H9 (cell line): ENCODE results near the gene ARHGEF10L. TPM values are rescaled to one million over a fixed set of nuclear protein-coding genes. Genes with fewer than 3 reads are reported as not detected.

Experiments
- DNase-seq: peaks from one replicate; pipeline ENCODE4 v3.0.0-alpha.2; 2017
- H2AFZ ChIP-seq: one replicate; pipeline ENCODE4 v1.6.1; 2013; ENCODE audit warnings: mild to moderate bottlenecking, low read length, control low read depth, moderate library complexity
- H2AK5ac ChIP-seq: 2 replicates; pipeline ENCODE4 v1.6.1; 2013; ENCODE audit warnings: low read length, control low read depth, mixed read lengths; ENCODE audit not compliant: insufficient read length
- H2BK120ac ChIP-seq: one replicate; pipeline ENCODE4 v1.6.1; 2013; ENCODE audit warnings: low read depth, mild to moderate bottlenecking, low read length, control low read depth, inconsistent platforms; ENCODE audit not compliant: poor library complexity, severe bottlenecking
- H2BK12ac ChIP-seq: 2 replicates; pipeline ENCODE4 v1.6.1; 2013; ENCODE audit warnings: low read length, control low read depth, mixed read lengths, low read depth; ENCODE audit not compliant: insufficient read length
- H2BK15ac ChIP-seq: 2 replicates; pipeline ENCODE4 v1.6.1; 2013; ENCODE audit warnings: low read depth, low read length, control low read depth
- H2BK20ac ChIP-seq: one replicate; pipeline ENCODE4 v1.6.1; 2013; ENCODE audit warnings: low read depth, mild to moderate bottlenecking, low read length, control low read depth, inconsistent platforms; ENCODE audit not compliant: poor library complexity, severe bottlenecking
- H2BK5ac ChIP-seq: 2 replicates; pipeline ENCODE4 v1.6.1; 2013; ENCODE audit warnings: low read length, control low read depth, mixed read lengths; ENCODE audit not compliant: insufficient read length
- H3K14ac ChIP-seq: 2 replicates; pipeline ENCODE4 v1.6.1; 2013; ENCODE audit warnings: low read length, control low read depth; ENCODE audit not compliant: insufficient read depth
- H3K18ac ChIP-seq: 2 replicates; pipeline ENCODE4 v1.6.1; 2013; ENCODE audit warnings: low read depth, mild to moderate bottlenecking, mixed read lengths, low read length, control low read depth; ENCODE audit not compliant: insufficient read length
- H3K23ac ChIP-seq: 2 replicates; pipeline ENCODE4 v1.6.1; 2013; ENCODE audit warnings: low read length, control low read depth, mixed read lengths, low read depth; ENCODE audit not compliant: insufficient read length
- H3K23me2 ChIP-seq: 2 replicates; pipeline ENCODE4 v1.6.1; 2013; ENCODE audit warnings: low read depth, mild to moderate bottlenecking, mixed read lengths, low read length, control low read depth; ENCODE audit not compliant: insufficient read length, poor library complexity, severe bottlenecking
- H3K27ac ChIP-seq: 2 replicates; pipeline ENCODE4 v1.5.1; 2013; ENCODE audit warnings: low read length, control low read depth, mixed read lengths, low read depth; ENCODE audit not compliant: insufficient read length
- H3K27me3 ChIP-seq: 2 replicates; pipeline ENCODE4 v1.6.1; 2013; ENCODE audit warnings: low read length, control low read depth, inconsistent platforms; ENCODE audit not compliant: insufficient read depth
- H3K4ac ChIP-seq: 2 replicates; pipeline ENCODE4 v1.6.1; 2013; ENCODE audit warnings: low read depth, mild to moderate bottlenecking, control low read depth, inconsistent platforms, low read length, moderate library complexity
- H3K4me1 ChIP-seq: 2 replicates; pipeline ENCODE4 v1.6.1; 2013; ENCODE audit warnings: low read length, control low read depth, inconsistent platforms; ENCODE audit not compliant: insufficient read depth
- H3K4me2 ChIP-seq: 2 replicates; pipeline ENCODE4 v1.6.1; 2013; ENCODE audit warnings: low read length, control low read depth, mixed read lengths; ENCODE audit not compliant: insufficient read length, insufficient read depth
- H3K56ac ChIP-seq: 2 replicates; pipeline ENCODE4 v1.6.1; 2013; ENCODE audit warnings: low read depth, mild to moderate bottlenecking, mixed read lengths, low read length, control low read depth; ENCODE audit not compliant: insufficient read length
- H3K79me1 ChIP-seq: 2 replicates; pipeline ENCODE4 v1.6.1; 2013; ENCODE audit warnings: low read depth, mild to moderate bottlenecking, moderate library complexity, low read length, control low read depth, inconsistent platforms; ENCODE audit not compliant: insufficient read depth, poor library complexity, severe bottlenecking
- H3K79me2 ChIP-seq: 2 replicates; pipeline ENCODE4 v1.6.1; 2013; ENCODE audit warnings: low read length, control low read depth, inconsistent platforms; ENCODE audit not compliant: insufficient read depth
- H3K9ac ChIP-seq: 2 replicates; pipeline ENCODE4 v1.6.1; 2013; ENCODE audit warnings: low read length, control low read depth, mixed read lengths; ENCODE audit not compliant: insufficient read length; ENCODE audit errors: extremely low read depth
- H3K9me3 ChIP-seq: one replicate; pipeline ENCODE4 v1.6.1; 2013; ENCODE audit warnings: low read depth, low read length, inconsistent platforms; ENCODE audit not compliant: control insufficient read depth
- H3T11ph ChIP-seq: one replicate; pipeline ENCODE4 v1.6.1; 2013; ENCODE audit warnings: mild to moderate bottlenecking, low read length, control low read depth, inconsistent platforms
- H4K20me1 ChIP-seq: one replicate; pipeline ENCODE4 v1.6.1; 2013; ENCODE audit not compliant: control insufficient read depth, insufficient read length, insufficient read depth
- H4K5ac ChIP-seq: 2 replicates; pipeline ENCODE4 v1.6.1; 2013; ENCODE audit warnings: low read depth, mild to moderate bottlenecking, mixed read lengths, low read length, control low read depth; ENCODE audit not compliant: insufficient read length
- H4K8ac ChIP-seq: replicated peaks from 2 replicates; pipeline ENCODE4 v1.6.1; 2013; ENCODE audit warnings: low read length, control low read depth, mixed read lengths, low read depth; ENCODE audit not compliant: insufficient read length
- H4K91ac ChIP-seq: 2 replicates; pipeline ENCODE4 v1.6.1; 2013; ENCODE audit warnings: low read depth, mild to moderate bottlenecking, moderate library complexity, mixed read lengths, low read length, control low read depth; ENCODE audit not compliant: insufficient read length
- H3K27ac Mint-ChIP-seq, 3 experiments: 2 replicates in 2 of 3; 3 replicates in 1 of 3; pipeline ENCODE4 v1.8.0; 2020 to 2021; ENCODE audit warnings: mixed read lengths in 3 of 3, mild to moderate bottlenecking in 1 of 3, moderate library complexity in 1 of 3
- H3K27me3 Mint-ChIP-seq: 2 replicates; pipeline ENCODE4 v1.8.0; 2021; ENCODE audit warnings: low read depth, mild to moderate bottlenecking, moderate library complexity, mixed read lengths
- H3K36me3 Mint-ChIP-seq, 3 experiments: 2 replicates in 2 of 3; 3 replicates in 1 of 3; pipeline ENCODE4 v1.8.0; 2020 to 2021; ENCODE audit warnings: low read depth in 3 of 3, mixed read lengths in 3 of 3; ENCODE audit not compliant: insufficient read depth in 1 of 3
- H3K4me1 Mint-ChIP-seq, 2 experiments: 2 replicates each; pipeline ENCODE4 v1.8.0; 2020; ENCODE audit warnings: mixed read lengths in 2 of 2
- H3K4me3 Mint-ChIP-seq, 2 experiments: 2 replicates in 1 of 2; 3 replicates in 1 of 2; pipeline ENCODE4 v1.8.0; 2020 to 2021; ENCODE audit warnings: mild to moderate bottlenecking in 2 of 2, mixed read lengths in 2 of 2, moderate library complexity in 1 of 2
- H3K9me3 Mint-ChIP-seq, 2 experiments: 2 replicates in 1 of 2; 3 replicates in 1 of 2; pipeline ENCODE4 v1.8.0; 2020; ENCODE audit warnings: mild to moderate bottlenecking in 2 of 2, mixed read lengths in 2 of 2, moderate library complexity in 1 of 2
- WGBS: extraction: QIAGEN DNeasy Blood & Tissue Kit; methylation state at CpG from one replicate; pipeline ENCODE4 v1.1.7; 2013; ENCODE audit warnings: missing lambda C conversion rate, low lambda C conversion rate, mixed read lengths; ENCODE audit not compliant: insufficient read length; ENCODE audit errors: extremely low coverage; 5-methylcytosine and 5-hydroxymethylcytosine counted together
- total RNA-seq: library from RNA; stranded (reverse); gene quantifications from 2 replicates; pipeline ENCODE4 v1.2.1, GENCODE V29; 2021
- TF ChIP-seq, protein P1 (sequence below): fragments of 200-600 bp; sonication (generic); conservative IDR thresholded peaks from 3 replicates; pipeline ENCODE4 v1.8.0; 2021; ENCODE audit warnings: antibody characterized with exemption, mild to moderate bottlenecking

The ARHGEF10L gene
- total RNA-seq, 1 experiment from 2014 or later, result 20.2 TPM

DNA sequence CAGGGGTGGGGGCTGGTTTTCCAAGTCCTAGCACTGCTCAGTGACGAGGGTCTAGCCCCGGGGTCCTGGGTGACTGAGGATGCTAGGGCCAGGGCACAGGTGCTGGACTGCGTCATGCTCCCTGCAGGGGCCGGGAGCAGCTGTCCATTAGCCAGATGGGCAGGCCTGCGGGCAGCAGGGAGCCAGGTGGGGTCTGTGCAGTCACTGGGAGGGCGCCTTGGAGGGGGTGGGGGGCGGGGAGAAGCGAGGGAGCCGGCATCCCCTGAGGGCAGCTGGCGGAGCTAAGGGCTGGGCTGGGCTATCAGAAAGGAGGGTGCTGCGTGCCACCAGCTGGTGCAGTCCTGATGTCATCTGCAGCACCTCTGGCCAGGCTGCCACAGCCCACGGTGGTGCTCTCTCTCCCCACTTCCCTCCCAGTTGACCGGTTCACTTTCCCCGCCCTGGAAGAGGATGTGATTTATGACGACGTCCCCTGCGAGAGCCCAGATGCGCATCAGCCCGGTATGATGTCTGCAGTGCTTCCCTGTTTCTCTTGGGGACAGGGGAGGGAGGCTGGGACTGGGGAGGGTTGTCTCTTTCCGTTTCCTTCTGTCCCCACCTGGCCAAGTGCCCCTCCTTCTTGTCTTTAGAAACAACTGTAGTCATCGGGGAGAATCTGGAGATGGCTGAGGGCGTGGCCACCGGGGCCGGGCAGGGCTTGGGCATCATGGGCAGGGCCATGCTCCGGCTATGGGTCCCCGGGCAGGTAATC is 63.8 kb downstream of the ARHGEF10L start:
- Histone ChIP-seq H3K23me2 (no peaks in the 10 kb centered on the region), H3K23ac (no peak overlapping the region), H3K4me2 (no peak overlapping the region), H3K18ac (no peak overlapping the region), H2BK12ac (no peak overlapping the region), H4K5ac (no peak overlapping the region), H3K9me3 (no peaks in the 10 kb centered on the region), H3K27ac (no peak overlapping the region), H4K20me1 (no peaks in the 10 kb centered on the region), H3K56ac (no peak overlapping the region), H2BK15ac (no peak overlapping the region), H3K79me2 (no peaks in the 10 kb centered on the region), H2BK20ac (no peak overlapping the region), H3K14ac (no peak overlapping the region; the same call in 1 of the 2 replicates), H2BK5ac (no peak overlapping the region), H3K9ac (no peak overlapping the region), H3K4me1 (no peaks in the 10 kb centered on the region; the same call in 1 of the 2 replicates), H2AK5ac (no peak overlapping the region), H3K4ac (no peak overlapping the region), H4K91ac (no peak overlapping the region), H2BK120ac (no peak overlapping the region), H2AFZ (no peak overlapping the region), H3K79me1 (no peaks in the 10 kb centered on the region), H3K27me3 (no peaks in the 10 kb centered on the region), H3T11ph (no peak overlapping the region), H4K8ac (no peak overlapping the region)
- Mint-ChIP-seq H3K4me1 (peaks cover 6 to 10% of the 10 kb centered on the region in 2 experiments), H3K27me3 (no peaks in the 10 kb centered on the region), H3K36me3 (peaks cover 8 to 23% (median 20%) of the 10 kb centered on the region in 3 experiments), H3K4me3 (no peak overlapping the region), H3K9me3 (no peaks in the 10 kb centered on the region), H3K27ac (peak overlapping the region; percentile 55 to 93 (median 85); a peak in 6 of 7 replicates)
- TF ChIP-seq, protein P1, sequence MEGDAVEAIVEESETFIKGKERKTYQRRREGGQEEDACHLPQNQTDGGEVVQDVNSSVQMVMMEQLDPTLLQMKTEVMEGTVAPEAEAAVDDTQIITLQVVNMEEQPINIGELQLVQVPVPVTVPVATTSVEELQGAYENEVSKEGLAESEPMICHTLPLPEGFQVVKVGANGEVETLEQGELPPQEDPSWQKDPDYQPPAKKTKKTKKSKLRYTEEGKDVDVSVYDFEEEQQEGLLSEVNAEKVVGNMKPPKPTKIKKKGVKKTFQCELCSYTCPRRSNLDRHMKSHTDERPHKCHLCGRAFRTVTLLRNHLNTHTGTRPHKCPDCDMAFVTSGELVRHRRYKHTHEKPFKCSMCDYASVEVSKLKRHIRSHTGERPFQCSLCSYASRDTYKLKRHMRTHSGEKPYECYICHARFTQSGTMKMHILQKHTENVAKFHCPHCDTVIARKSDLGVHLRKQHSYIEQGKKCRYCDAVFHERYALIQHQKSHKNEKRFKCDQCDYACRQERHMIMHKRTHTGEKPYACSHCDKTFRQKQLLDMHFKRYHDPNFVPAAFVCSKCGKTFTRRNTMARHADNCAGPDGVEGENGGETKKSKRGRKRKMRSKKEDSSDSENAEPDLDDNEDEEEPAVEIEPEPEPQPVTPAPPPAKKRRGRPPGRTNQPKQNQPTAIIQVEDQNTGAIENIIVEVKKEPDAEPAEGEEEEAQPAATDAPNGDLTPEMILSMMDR, result no peak
- no peak for DNase-seq
- no CpG with 5 or more reads among the region's 26 CpGs for WGBS
